ENCODE results near the gene GRK6. TPM values are rescaled to one million over a fixed set of nuclear protein-coding genes. Genes with fewer than 3 reads are reported as not detected.
A peak's percentile ranks its signal among the peaks of the same experiment; 100 is the strongest.

Gene GRK6
- total RNA-seq, 1 experiment from 2014 or later = 82.3 TPM

DNA sequence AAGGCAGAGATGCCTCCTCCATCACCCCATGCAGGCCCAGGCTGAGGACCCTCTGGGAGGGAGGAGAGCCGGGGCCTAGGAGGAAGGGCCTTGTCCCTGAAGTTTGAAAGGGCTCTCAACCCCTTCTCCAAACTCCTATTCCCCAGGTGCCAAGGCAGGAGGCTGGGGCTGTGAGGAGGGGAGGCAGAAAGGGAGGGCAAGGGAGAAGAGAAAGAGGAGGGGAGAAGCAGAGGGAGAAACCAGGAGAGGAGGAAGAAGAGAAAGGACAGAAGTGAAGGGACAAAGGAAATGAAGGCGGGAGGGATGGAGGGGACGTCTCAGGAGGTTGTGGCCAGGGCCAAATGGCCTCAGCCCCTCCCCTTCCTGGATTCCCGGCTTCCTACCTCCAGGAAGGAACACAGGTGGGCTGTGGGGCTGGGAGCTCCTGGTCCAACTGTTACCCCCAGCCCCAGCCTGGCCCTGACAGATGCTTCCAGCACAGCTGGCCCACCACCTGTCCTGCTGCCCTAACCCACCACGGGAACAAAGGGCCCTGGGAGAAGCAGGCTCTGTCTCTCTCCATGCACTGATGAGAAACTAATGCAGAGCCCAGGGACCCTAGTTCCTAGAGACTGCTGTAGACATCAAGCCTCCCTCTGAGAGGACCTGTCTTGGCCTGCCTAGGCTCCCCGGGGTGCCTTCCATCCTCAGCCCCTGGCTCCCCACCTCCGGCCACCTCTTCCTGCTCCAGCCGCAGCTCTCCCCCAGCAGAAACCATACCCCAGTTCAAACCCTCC lies 43.5 kb downstream of the GRK6 start:
- Histone ChIP-seq H3K79me2 (ENCODE audit: low read depth) (peaks cover 21% of the 10 kb centered on the region; the same call in 1 of the 2 replicates), H3K9me3 (ENCODE audit: insufficient read depth, low read depth) (no peaks in the 10 kb centered on the region), H3K4me1 (replicated peaks; ENCODE audit: insufficient read depth) (peaks cover 22% of the 10 kb centered on the region), H3K27ac (no peak overlapping the region), H3K4me3 (no peak overlapping the region), H4K20me1 (ENCODE audit: insufficient read depth) (peaks cover 24% of the 10 kb centered on the region), H3K9me2 (ENCODE audit: insufficient read depth) (no peaks in the 10 kb centered on the region), H3K27me3 (ENCODE audit: insufficient read depth, low read depth) (no peaks in the 10 kb centered on the region), H3K4me2 (no peak overlapping the region), H3F3A (ENCODE audit: insufficient read depth, low read depth) (peaks cover 27% of the 10 kb centered on the region), H3K36me3 (ENCODE audit: low read depth) (peaks cover 4% of the 10 kb centered on the region; the same call in 1 of the 2 replicates), H2AFZ (no peak overlapping the region)
- DNase-seq = no peak
- intact Hi-C loops (cut with micrococcal nuclease; ENCODE audit: unreplicated experiment) = loop anchor here (2.0 kb wide), 2 partner anchors 13 to 27 kb away; partner anchors contain the start of gene PDLIM7
- TF ChIP-seq, protein P1, sequence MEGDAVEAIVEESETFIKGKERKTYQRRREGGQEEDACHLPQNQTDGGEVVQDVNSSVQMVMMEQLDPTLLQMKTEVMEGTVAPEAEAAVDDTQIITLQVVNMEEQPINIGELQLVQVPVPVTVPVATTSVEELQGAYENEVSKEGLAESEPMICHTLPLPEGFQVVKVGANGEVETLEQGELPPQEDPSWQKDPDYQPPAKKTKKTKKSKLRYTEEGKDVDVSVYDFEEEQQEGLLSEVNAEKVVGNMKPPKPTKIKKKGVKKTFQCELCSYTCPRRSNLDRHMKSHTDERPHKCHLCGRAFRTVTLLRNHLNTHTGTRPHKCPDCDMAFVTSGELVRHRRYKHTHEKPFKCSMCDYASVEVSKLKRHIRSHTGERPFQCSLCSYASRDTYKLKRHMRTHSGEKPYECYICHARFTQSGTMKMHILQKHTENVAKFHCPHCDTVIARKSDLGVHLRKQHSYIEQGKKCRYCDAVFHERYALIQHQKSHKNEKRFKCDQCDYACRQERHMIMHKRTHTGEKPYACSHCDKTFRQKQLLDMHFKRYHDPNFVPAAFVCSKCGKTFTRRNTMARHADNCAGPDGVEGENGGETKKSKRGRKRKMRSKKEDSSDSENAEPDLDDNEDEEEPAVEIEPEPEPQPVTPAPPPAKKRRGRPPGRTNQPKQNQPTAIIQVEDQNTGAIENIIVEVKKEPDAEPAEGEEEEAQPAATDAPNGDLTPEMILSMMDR (conservative IDR thresholded peaks at IDR 0.05) = no peak
- TF ChIP-seq EZH2 (IDR thresholded peaks at IDR 0.05; ENCODE audit: low read depth) = no peak
- ChIA-PET CTCF (no interaction called here), POLR2A (ENCODE audit: unreplicated experiment) (interaction anchor here (0.6 kb wide), 1 partner anchor 355 kb away, joined by 10 read pairs; no protein-coding TSS in a partner anchor)
- no TSS peak for BruUV-seq (replicated peaks)

- H3K4me3 ChIP-seq = no peak overlapping the region
- no peaks in the 10 kb centered on the region for H3K9me2 ChIP-seq (ENCODE audit: insufficient read depth)
- ChIA-PET CTCF (interaction anchor here (0.7 to 1.1 kb wide), 2 partner anchors 14 to 29 kb away, joined by 3 read pairs; no protein-coding TSS in a partner anchor), POLR2A (ENCODE audit: unreplicated experiment) (interaction anchor here (0.5 to 2.1 kb wide), 2 partner anchors 23 to 25 kb away, joined by 3 to 6 read pairs; no protein-coding TSS in a partner anchor)
- peaks cover 21% of the 10 kb centered on the region; the same call in 1 of the 2 replicates for H3K79me2 ChIP-seq (ENCODE audit: low read depth)
- no peaks in the 10 kb centered on the region for H3K27me3 ChIP-seq (ENCODE audit: insufficient read depth, low read depth)
- TSS peak; percentile 27 for BruUV-seq (replicated peaks)
- H4K20me1 ChIP-seq (ENCODE audit: insufficient read depth) = peaks cover 24% of the 10 kb centered on the region
- peak overlapping the region; percentile 97 for H3K4me2 ChIP-seq
- H3K4me1 ChIP-seq (replicated peaks; ENCODE audit: insufficient read depth) = peaks cover 22% of the 10 kb centered on the region
- no peak for TF ChIP-seq EZH2 (IDR thresholded peaks at IDR 0.05; ENCODE audit: low read depth)
- TF ChIP-seq, protein P1 (conservative IDR thresholded peaks at IDR 0.05) = no peak
- H3K36me3 ChIP-seq (ENCODE audit: low read depth) = no peaks in the 10 kb centered on the region
- H3F3A ChIP-seq (ENCODE audit: insufficient read depth, low read depth) = peaks cover 35% of the 10 kb centered on the region
- intact Hi-C loops (cut with micrococcal nuclease; ENCODE audit: unreplicated experiment) = loop anchor here (2.0 kb wide), 1 partner anchor 14 kb away; no protein-coding TSS in a partner anchor
- no peaks in the 10 kb centered on the region for H3K9me3 ChIP-seq (ENCODE audit: insufficient read depth, low read depth)
- H3K27ac ChIP-seq = no peak overlapping the region
- H2AFZ ChIP-seq = no peak overlapping the region
- DNase-seq = no peak
Observed at GRCh38 chr5:177470759-177471536, 44.5 kb downstream of the GRK6 start.
